Osteoblast (primary cell): ENCODE results near the gene BMP8B. TPM values are rescaled to one million over a fixed set of nuclear protein-coding genes. Genes with fewer than 3 reads are reported as not detected.

Experiments
- DNase-seq: peaks from one replicate; pipeline ENCODE4 v3.0.0; 2011; ENCODE audit warnings: low spot score, mixed read lengths; ENCODE audit not compliant: insufficient read length; ENCODE audit errors: missing footprints
- H2AFZ ChIP-seq: 2 replicates; pipeline ENCODE4 v1.6.0; 2011; ENCODE audit warnings: mild to moderate bottlenecking, low read length
- H3K27ac ChIP-seq: 2 replicates; pipeline ENCODE4 v1.5.1; 2011; ENCODE audit warnings: mild to moderate bottlenecking, low read depth, low read length, moderate library complexity
- H3K27me3 ChIP-seq: 2 replicates; pipeline ENCODE4 v1.6.0; 2012; ENCODE audit warnings: mild to moderate bottlenecking, control low read depth, inconsistent platforms, low read length, moderate library complexity; ENCODE audit not compliant: insufficient read depth
- H3K36me3 ChIP-seq: 2 replicates; pipeline ENCODE4 v1.5.1; 2011; ENCODE audit warnings: mild to moderate bottlenecking, low read length, control low read depth, moderate library complexity; ENCODE audit not compliant: insufficient read depth
- H3K4me1 ChIP-seq: 2 replicates; pipeline ENCODE4 v1.5.1; 2011; ENCODE audit warnings: mild to moderate bottlenecking, low read length, control low read depth, moderate library complexity; ENCODE audit not compliant: insufficient read depth
- H3K4me2 ChIP-seq: 2 replicates; pipeline ENCODE4 v1.6.0; 2011; ENCODE audit warnings: mild to moderate bottlenecking, low read length; ENCODE audit not compliant: insufficient read depth
- H3K4me3 ChIP-seq: fragments of 200-600 bp; sonication (generic); 3 replicates; pipeline ENCODE4 v1.5.1; 2012; ENCODE audit warnings: mild to moderate bottlenecking, low read length, inconsistent platforms; ENCODE audit not compliant: insufficient read depth
- H3K79me2 ChIP-seq: 2 replicates; pipeline ENCODE4 v1.6.0; 2012; ENCODE audit warnings: mild to moderate bottlenecking, low read length, control low read depth, inconsistent platforms; ENCODE audit not compliant: insufficient read depth
- H3K9me3 ChIP-seq: 2 replicates; pipeline ENCODE4 v1.5.1; 2011; ENCODE audit warnings: low read depth, low read length, control low read depth
- H4K20me1 ChIP-seq: 2 replicates; pipeline ENCODE4 v1.6.0; 2012; ENCODE audit warnings: mild to moderate bottlenecking, low read length, control low read depth; ENCODE audit not compliant: insufficient read depth
- total RNA-seq: library from RNA; depleted of rRNA; stranded (reverse); fragments of >200 nt; gene quantifications from 2 replicates; pipeline ENCODE4 v1.2.3, GENCODE V29; 2012
- TF ChIP-seq, protein P1 (sequence below): IDR thresholded peaks from 2 replicates; pipeline ENCODE4 v1.5.1; 2011; ENCODE audit warnings: mild to moderate bottlenecking, low read depth, low read length, moderate library complexity; ENCODE audit errors: extremely low read depth

The BMP8B gene
- total RNA-seq, 1 donor, result 0.36 TPM

DNA sequence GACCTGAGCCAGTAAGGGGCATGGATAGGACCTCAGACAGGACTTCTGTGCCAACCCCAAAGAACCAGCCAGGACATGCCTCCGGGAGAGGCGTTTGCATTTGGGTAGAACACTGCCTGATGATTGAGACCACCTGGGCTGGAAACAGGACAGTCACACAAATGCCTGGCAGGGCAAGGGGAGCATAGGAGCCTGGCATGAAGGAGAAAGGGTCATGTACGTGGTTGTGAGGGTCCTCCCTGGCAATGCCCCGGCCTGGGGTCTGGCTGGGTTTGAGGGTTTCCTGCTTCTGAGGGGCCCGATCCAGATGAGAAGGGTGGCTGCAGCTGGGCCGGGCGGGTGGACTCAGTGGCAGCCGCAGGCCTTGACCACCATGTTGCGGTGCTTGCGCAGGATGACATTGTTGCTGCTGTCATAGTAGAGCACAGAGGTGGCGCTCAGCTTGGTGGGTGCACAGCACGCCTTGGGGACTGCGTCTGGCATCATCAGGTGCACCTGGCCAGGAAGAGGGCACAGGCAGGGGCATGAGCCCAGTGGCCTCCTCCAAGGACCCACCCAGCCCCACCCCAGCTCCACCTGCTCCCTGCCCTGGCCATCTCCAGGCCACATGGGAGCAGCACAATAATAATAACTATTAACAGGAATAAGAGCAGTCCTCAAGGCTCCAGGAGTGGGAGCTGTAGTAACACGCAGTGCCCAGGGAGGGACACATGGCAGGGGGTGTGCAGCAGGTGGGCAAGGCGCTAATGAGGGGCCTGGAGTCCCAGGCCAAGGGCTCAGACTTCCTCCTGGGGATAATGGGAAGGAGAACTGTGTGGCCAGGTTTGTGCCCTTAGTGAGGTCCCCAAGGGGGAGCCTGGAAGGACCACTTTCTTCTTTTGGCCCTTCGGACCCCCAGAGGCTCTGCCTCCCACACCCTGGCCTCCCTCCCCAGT, 28.3 kb downstream of the BMP8B start:
- Histone ChIP-seq H3K36me3 (no peaks in the 10 kb centered on the region), H3K4me1 (no peaks in the 10 kb centered on the region), H3K4me2 (no peak overlapping the region), H3K4me3 (no peak overlapping the region), H3K9me3 (no peaks in the 10 kb centered on the region), H2AFZ (no peak overlapping the region), H4K20me1 (no peaks in the 10 kb centered on the region), H3K27ac (no peak overlapping the region), H3K79me2 (no peaks in the 10 kb centered on the region), H3K27me3 (no peaks in the 10 kb centered on the region)
- DNase-seq, result peak; percentile 68
- TF ChIP-seq, protein P1, sequence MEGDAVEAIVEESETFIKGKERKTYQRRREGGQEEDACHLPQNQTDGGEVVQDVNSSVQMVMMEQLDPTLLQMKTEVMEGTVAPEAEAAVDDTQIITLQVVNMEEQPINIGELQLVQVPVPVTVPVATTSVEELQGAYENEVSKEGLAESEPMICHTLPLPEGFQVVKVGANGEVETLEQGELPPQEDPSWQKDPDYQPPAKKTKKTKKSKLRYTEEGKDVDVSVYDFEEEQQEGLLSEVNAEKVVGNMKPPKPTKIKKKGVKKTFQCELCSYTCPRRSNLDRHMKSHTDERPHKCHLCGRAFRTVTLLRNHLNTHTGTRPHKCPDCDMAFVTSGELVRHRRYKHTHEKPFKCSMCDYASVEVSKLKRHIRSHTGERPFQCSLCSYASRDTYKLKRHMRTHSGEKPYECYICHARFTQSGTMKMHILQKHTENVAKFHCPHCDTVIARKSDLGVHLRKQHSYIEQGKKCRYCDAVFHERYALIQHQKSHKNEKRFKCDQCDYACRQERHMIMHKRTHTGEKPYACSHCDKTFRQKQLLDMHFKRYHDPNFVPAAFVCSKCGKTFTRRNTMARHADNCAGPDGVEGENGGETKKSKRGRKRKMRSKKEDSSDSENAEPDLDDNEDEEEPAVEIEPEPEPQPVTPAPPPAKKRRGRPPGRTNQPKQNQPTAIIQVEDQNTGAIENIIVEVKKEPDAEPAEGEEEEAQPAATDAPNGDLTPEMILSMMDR, result no peak

DNA sequence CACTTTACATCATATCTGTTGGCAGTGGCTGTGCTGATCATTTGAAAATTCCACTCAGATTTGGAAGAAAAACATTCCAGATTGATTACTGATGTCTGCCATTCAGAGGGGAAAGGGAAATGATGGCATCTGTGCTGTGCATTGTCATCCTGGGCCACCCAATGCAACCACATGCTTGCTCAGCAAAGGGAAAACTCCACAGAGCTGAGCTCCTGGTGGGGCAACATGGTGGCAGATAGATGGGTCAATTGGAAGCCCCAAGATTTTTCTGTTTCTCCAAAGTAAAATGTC, 29.3 kb downstream of the BMP8B start:
- H3K27ac ChIP-seq, result no peak overlapping the region
- TF ChIP-seq, protein P1, result no peak
- no peak overlapping the region for H3K4me2 ChIP-seq
- no peaks in the 10 kb centered on the region for H3K4me1 ChIP-seq
- no peak overlapping the region for H3K4me3 ChIP-seq
- no peaks in the 10 kb centered on the region for H3K27me3 ChIP-seq
- no peaks in the 10 kb centered on the region for H4K20me1 ChIP-seq
- peaks cover 3% of the 10 kb centered on the region for H3K36me3 ChIP-seq
- DNase-seq, result peak; percentile 86
- H3K9me3 ChIP-seq, result no peaks in the 10 kb centered on the region
- no peak overlapping the region for H2AFZ ChIP-seq
- H3K79me2 ChIP-seq, result no peaks in the 10 kb centered on the region

DNA sequence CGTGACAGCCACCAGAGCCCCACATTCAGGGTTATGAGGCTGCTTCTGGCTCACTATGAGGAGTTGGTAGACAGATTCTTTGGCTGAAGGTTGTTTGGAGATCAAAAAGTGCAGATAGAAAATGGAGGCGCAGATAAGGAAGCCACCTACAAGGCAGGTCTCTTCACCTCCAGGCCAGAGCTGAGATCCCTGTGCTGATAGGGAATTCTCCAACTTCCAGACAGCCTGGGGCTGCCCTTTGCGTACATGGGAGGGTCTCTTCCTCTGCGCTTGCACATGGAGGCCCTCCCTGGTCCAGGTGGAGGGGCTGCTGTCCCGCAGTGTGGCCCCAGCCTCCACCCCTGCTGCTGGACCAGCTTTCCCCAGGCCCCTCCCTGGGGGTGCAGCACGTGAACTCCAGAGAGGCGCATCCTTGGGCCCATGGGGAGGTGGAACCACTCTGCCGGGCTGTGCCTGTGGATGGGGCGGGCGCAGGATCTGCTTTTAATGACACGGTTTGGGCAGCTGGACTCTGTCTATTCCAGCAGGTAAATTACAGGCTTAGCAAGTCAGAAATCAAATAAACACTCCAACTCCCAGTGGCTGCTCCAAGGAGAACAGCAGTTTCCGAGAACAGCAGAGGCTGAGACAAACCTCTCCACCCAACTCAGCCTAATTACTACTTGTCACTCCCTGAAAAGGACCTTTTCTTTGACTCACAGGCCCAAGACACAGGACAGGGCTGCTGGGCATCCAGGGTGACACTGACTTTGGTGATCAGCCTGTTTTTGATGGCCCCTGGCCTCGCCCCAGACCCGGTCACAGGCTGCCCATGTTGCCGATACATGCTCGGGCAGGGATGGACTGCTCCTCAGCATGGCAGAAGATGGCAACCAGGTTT, 29.9 kb downstream of the BMP8B start:
- TF ChIP-seq, protein P1, result no peak
- Histone ChIP-seq H3K79me2 (no peaks in the 10 kb centered on the region), H3K4me2 (no peak overlapping the region), H2AFZ (no peak overlapping the region), H4K20me1 (no peaks in the 10 kb centered on the region), H3K27ac (peak overlapping the region; percentile 12), H3K4me3 (no peak overlapping the region), H3K36me3 (peaks cover 8% of the 10 kb centered on the region), H3K27me3 (no peaks in the 10 kb centered on the region), H3K9me3 (no peaks in the 10 kb centered on the region), H3K4me1 (no peaks in the 10 kb centered on the region)
- DNase-seq, result peak; percentile 72

DNA sequence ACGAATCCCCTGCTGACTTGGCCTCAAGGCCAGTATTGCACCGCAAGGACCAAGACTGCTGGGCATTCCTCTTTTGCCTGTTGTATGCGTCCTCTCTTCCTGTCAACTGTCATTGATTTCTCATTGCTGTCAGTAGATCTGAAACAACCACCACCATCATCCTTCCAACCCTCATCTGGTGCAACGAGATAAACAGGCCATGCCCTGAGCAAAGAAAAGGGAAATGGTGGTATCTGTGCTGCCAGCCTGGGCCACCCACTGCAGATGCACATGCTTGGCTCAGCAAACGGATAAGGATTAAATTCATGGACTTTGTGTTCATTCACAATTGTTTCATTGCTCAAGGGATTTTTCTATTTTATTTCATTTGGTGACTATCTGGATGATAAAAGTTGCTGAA, 31.2 kb downstream of the BMP8B start:
- no peak for DNase-seq
- Histone ChIP-seq H3K27ac (no peak overlapping the region), H3K9me3 (no peaks in the 10 kb centered on the region), H3K79me2 (no peaks in the 10 kb centered on the region), H4K20me1 (no peaks in the 10 kb centered on the region), H3K27me3 (no peaks in the 10 kb centered on the region), H2AFZ (no peak overlapping the region), H3K4me2 (no peak overlapping the region), H3K4me3 (no peak overlapping the region), H3K4me1 (no peaks in the 10 kb centered on the region), H3K36me3 (peaks cover 20% of the 10 kb centered on the region)
- TF ChIP-seq, protein P1, result no peak
